ENCODE measurements around the gene VPS16. TPM values are rescaled to one million over a fixed set of nuclear protein-coding genes. Genes with fewer than 3 reads are reported as not detected.

VPS16 gene
- total RNA-seq, 6 donors from 2014 or later: 22.6 to 53.4 (median 38.2) TPM

- TF ChIP-seq POLR2AphosphoS5 (IDR thresholded peaks at IDR 0.05) (no peak), POLR2A (IDR thresholded peaks at IDR 0.05) (no peak), EP300 (IDR thresholded peaks at IDR 0.05) (no peak)
- TF ChIP-seq, protein P1, sequence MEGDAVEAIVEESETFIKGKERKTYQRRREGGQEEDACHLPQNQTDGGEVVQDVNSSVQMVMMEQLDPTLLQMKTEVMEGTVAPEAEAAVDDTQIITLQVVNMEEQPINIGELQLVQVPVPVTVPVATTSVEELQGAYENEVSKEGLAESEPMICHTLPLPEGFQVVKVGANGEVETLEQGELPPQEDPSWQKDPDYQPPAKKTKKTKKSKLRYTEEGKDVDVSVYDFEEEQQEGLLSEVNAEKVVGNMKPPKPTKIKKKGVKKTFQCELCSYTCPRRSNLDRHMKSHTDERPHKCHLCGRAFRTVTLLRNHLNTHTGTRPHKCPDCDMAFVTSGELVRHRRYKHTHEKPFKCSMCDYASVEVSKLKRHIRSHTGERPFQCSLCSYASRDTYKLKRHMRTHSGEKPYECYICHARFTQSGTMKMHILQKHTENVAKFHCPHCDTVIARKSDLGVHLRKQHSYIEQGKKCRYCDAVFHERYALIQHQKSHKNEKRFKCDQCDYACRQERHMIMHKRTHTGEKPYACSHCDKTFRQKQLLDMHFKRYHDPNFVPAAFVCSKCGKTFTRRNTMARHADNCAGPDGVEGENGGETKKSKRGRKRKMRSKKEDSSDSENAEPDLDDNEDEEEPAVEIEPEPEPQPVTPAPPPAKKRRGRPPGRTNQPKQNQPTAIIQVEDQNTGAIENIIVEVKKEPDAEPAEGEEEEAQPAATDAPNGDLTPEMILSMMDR (IDR thresholded peaks at IDR 0.05): no peak
- Histone ChIP-seq H3K36me3 (no peaks in the 10 kb centered on the region), H3K9me3 (no peaks in the 10 kb centered on the region), H3K4me1 (peaks cover 0 to 10% (median 0%) of the 10 kb centered on the region in 4 donors), H3K27ac (no peak within 1 kb of the TSS), H3K27me3 (peaks cover 0 to 10% (median 8%) of the 10 kb centered on the region in 4 donors), H3K4me3 (no peak within 1 kb of the TSS)
- DNase-seq (peak in 1 of 2 donors; percentile 52), ATAC-seq (ENCODE audit: low FRiP score in 2 of 2) (no peak)
- WGBS, 2 donors: 82 to 89% methylated on average over 8 to 10 of the region's 10 CpGs
These were observed 24.4 kb upstream of the VPS16 start, which contains the start of gene TMEM239 for GRCh38 chr20:2816030-2816582. TMEM239 (plus strand) TSS chr20:2816364; CDS start chr20:2816555, 191 bp downstream.

DNA sequence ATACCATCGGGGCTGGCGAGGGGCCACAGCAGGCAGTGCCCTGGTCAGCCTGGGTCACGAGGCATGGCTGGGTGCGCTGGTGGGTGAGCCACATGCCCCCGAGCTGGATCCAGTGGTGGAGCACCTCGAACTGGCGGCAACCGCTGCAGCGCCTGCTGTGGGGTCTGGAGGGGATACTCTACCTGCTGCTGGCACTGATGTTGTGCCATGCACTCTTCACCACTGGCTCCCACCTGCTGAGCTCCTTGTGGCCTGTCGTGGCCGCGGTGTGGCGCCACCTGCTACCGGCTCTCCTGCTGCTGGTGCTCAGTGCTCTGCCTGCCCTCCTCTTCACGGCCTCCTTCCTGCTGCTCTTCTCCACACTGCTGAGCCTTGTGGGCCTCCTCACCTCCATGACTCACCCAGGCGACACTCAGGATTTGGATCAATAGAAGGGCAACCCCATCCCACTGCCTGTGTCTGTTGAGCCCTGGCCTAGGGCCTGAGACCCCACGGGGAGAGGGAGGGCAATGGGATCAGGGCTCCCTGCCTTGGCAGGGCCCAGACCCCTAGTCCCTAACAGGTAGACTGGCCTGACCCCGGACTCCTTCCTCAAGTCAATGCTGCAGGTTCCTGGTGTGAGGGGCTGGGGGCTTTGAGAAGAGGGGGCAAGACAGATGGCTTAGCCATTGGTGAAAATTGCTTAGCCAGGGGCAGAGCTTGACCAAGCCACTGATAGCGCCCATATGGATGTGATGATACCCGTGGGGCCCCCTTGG, 23.8 kb upstream of the VPS16 start:
- Histone ChIP-seq H3K4me1 (peaks cover 0 to 16% (median 0%) of the 10 kb centered on the region in 4 donors), H3K27me3 (peaks cover 2 to 16% (median 13%) of the 10 kb centered on the region in 4 donors), H3K27ac (no peak overlapping the region), H3K36me3 (no peaks in the 10 kb centered on the region), H3K4me3 (no peak overlapping the region), H3K9me3 (no peaks in the 10 kb centered on the region)
- 69 to 86% methylated on average over 9 to 19 of the region's 20 CpGs for WGBS, 2 donors
- TF ChIP-seq, protein P1 (IDR thresholded peaks at IDR 0.05): no peak
- no peak for TF ChIP-seq POLR2A (IDR thresholded peaks at IDR 0.05)
- TF ChIP-seq POLR2AphosphoS5 (IDR thresholded peaks at IDR 0.05): no peak
- TF ChIP-seq EP300 (IDR thresholded peaks at IDR 0.05): no peak
- ATAC-seq (ENCODE audit: low FRiP score in 2 of 2) (no peak), DNase-seq (peak in 1 of 2 donors; percentile 75)

DNA sequence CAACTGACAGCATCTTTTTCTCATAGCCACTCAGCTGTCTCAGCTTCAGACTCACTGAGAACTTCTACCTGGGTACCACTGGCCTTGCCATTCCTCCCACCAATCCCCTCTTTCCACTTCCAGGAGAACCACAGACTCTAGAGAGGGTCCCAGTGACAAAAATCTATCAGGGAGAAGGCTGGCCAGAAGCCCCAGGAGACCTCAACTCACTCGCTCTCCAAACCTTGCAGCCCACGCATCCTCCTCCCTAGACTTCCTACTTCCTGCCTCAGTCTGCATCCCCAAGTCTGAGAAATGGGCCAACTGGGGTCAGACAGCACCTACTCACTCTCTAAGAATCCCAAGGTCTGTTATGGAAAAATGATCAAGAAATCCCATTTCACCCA, 23.2 kb upstream of the VPS16 start:
- TF ChIP-seq POLR2AphosphoS5 (IDR thresholded peaks at IDR 0.05) (no peak), EP300 (IDR thresholded peaks at IDR 0.05) (no peak), POLR2A (IDR thresholded peaks at IDR 0.05) (no peak)
- TF ChIP-seq, protein P1 (IDR thresholded peaks at IDR 0.05): no peak
- no peak for ATAC-seq (ENCODE audit: low FRiP score in 2 of 2)
- Histone ChIP-seq H3K4me3 (no peak overlapping the region), H3K27me3 (peaks cover 2 to 21% (median 13%) of the 10 kb centered on the region in 4 donors), H3K36me3 (no peaks in the 10 kb centered on the region), H3K27ac (no peak overlapping the region), H3K9me3 (no peaks in the 10 kb centered on the region), H3K4me1 (peaks cover 0 to 17% (median 0%) of the 10 kb centered on the region in 4 donors)
- DNase-seq: no peak
- 86 to 94% methylated on average over 2 of the region's 2 CpGs for WGBS, 2 donors

DNA sequence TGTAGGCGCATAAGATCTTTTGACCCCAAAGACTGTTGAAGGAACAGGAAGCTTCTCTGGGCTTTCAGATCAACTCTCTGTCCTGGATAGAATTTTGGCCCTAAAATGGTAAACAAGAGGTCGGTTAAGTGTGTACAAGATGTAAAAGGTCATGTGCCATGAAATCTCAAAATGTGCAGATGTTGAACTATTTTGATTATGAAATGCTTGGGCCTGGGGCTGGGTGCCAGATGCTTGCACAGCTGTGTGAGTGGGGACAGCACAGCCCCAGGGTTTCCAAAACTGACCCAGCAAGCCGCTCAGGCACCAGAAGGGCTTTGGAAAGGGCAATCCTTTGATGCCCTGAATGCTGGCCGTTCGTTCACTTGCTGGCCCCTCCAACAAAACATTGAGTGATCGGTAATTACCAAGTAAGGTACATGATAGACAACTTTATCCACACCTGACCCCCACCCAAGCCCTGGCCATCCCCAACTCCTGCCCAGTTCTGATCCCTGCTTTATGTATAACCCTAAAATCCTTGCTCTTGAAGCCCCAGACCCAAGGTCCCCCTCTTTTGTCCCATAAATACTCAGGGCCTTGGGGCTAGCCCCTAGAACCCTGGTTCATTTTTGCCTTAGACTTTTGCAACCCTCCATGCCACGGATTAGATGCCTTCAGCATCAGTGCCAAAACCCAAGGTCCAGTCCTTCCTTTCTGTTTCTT, 22.5 kb upstream of the VPS16 start:
- Histone ChIP-seq H3K36me3 (no peaks in the 10 kb centered on the region), H3K4me1 (peaks cover 0 to 17% (median 0%) of the 10 kb centered on the region in 4 donors), H3K9me3 (no peaks in the 10 kb centered on the region), H3K27ac (no peak overlapping the region), H3K4me3 (no peak overlapping the region), H3K27me3 (peaks cover 2 to 21% (median 13%) of the 10 kb centered on the region in 4 donors)
- TF ChIP-seq, protein P1 (IDR thresholded peaks at IDR 0.05): no peak
- TF ChIP-seq POLR2AphosphoS5 (IDR thresholded peaks at IDR 0.05): no peak
- no peak for TF ChIP-seq EP300 (IDR thresholded peaks at IDR 0.05)
- 82 to 83% methylated on average over 7 of the region's 7 CpGs for WGBS, 2 donors
- no peak for DNase-seq
- no peak for ATAC-seq (ENCODE audit: low FRiP score in 2 of 2)
